ENCODE measurements around the gene MOCS1. TPM values are rescaled to one million over a fixed set of nuclear protein-coding genes. Genes with fewer than 3 reads are reported as not detected.

Gene MOCS1
- total RNA-seq, 1 donor from 2014 or later: 11.3 TPM

- Histone ChIP-seq H3K27ac (no peak overlapping the region), H3K27me3 (no peaks in the 10 kb centered on the region), H3K36me3 (no peaks in the 10 kb centered on the region), H3K9ac (no peak overlapping the region), H3K4me2 (no peak overlapping the region), H4K20me1 (ENCODE audit: low read depth) (no peaks in the 10 kb centered on the region), H2AFZ (replicated peaks) (no peak overlapping the region), H3F3A (ENCODE audit: low read depth) (no peaks in the 10 kb centered on the region), H3K79me2 (ENCODE audit: low read depth) (no peaks in the 10 kb centered on the region), H3K4me1 (no peaks in the 10 kb centered on the region), H3K4me3 (no peak overlapping the region), H3K9me3 (ENCODE audit: low read depth) (no peaks in the 10 kb centered on the region)
- Mint-ChIP-seq H3K27ac (no peak overlapping the region), H3K36me3 (no peaks in the 10 kb centered on the region), H3K4me3 (no peak overlapping the region), H3K4me1 (peaks cover 8% of the 10 kb centered on the region), H3K9me3 (no peaks in the 10 kb centered on the region), H3K27me3 (ENCODE audit: insufficient read depth, low read depth) (peaks cover 8% of the 10 kb centered on the region)
- no peak for TF ChIP-seq EZH2 (IDR thresholded peaks at IDR 0.05)
- TF ChIP-seq CTCF (IDR thresholded peaks at IDR 0.05): no peak
- TF ChIP-seq EZH2phosphoT487 (IDR thresholded peaks at IDR 0.05): no peak
- DNase-seq (ENCODE audit: low spot score): no peak
These were observed 52.3 kb downstream of the MOCS1 start for GRCh38 chr6:39881851-39882530.

- Histone ChIP-seq H3K4me3 (no peak overlapping the region), H3K36me3 (no peaks in the 10 kb centered on the region), H4K20me1 (ENCODE audit: low read depth) (no peaks in the 10 kb centered on the region), H2AFZ (replicated peaks) (no peak overlapping the region), H3F3A (ENCODE audit: low read depth) (no peaks in the 10 kb centered on the region), H3K4me2 (no peak overlapping the region), H3K27me3 (no peaks in the 10 kb centered on the region), H3K9ac (no peak overlapping the region), H3K9me3 (ENCODE audit: low read depth) (no peaks in the 10 kb centered on the region), H3K27ac (no peak overlapping the region), H3K79me2 (ENCODE audit: low read depth) (no peaks in the 10 kb centered on the region), H3K4me1 (no peaks in the 10 kb centered on the region)
- no peak overlapping the region for H3K4me3 Mint-ChIP-seq
- no peaks in the 10 kb centered on the region for H3K36me3 Mint-ChIP-seq
- H3K27me3 Mint-ChIP-seq (ENCODE audit: insufficient read depth, low read depth): peaks cover 3% of the 10 kb centered on the region
- no peaks in the 10 kb centered on the region for H3K9me3 Mint-ChIP-seq
- no peak overlapping the region for H3K27ac Mint-ChIP-seq
- DNase-seq (ENCODE audit: low spot score): no peak
- no peak for TF ChIP-seq EZH2phosphoT487 (IDR thresholded peaks at IDR 0.05)
- TF ChIP-seq EZH2 (IDR thresholded peaks at IDR 0.05): no peak
- TF ChIP-seq CTCF (IDR thresholded peaks at IDR 0.05): no peak
- H3K4me1 Mint-ChIP-seq: peaks cover 3% of the 10 kb centered on the region
These were observed 53.7 kb downstream of the MOCS1 start for GRCh38 chr6:39880594-39880993.

GRCh38 chr6:39879535-39879934, 54.7 kb downstream of the MOCS1 start:
- no peak for TF ChIP-seq EZH2 (IDR thresholded peaks at IDR 0.05)
- H3K4me3 Mint-ChIP-seq: no peak overlapping the region
- H3K4me1 Mint-ChIP-seq: peaks cover 3% of the 10 kb centered on the region
- Histone ChIP-seq H3K36me3 (no peaks in the 10 kb centered on the region), H3F3A (ENCODE audit: low read depth) (no peaks in the 10 kb centered on the region), H4K20me1 (ENCODE audit: low read depth) (no peaks in the 10 kb centered on the region), H3K4me3 (no peak overlapping the region), H3K4me2 (no peak overlapping the region), H2AFZ (replicated peaks) (no peak overlapping the region), H3K27me3 (no peaks in the 10 kb centered on the region), H3K27ac (no peak overlapping the region), H3K4me1 (no peaks in the 10 kb centered on the region), H3K9ac (no peak overlapping the region), H3K79me2 (ENCODE audit: low read depth) (no peaks in the 10 kb centered on the region), H3K9me3 (ENCODE audit: low read depth) (no peaks in the 10 kb centered on the region)
- no peaks in the 10 kb centered on the region for H3K9me3 Mint-ChIP-seq
- H3K27me3 Mint-ChIP-seq (ENCODE audit: insufficient read depth, low read depth): peaks cover 3% of the 10 kb centered on the region
- no peaks in the 10 kb centered on the region for H3K36me3 Mint-ChIP-seq
- no peak overlapping the region for H3K27ac Mint-ChIP-seq
- DNase-seq (ENCODE audit: low spot score): no peak

- no peak overlapping the region for H3K4me2 ChIP-seq
- no peaks in the 10 kb centered on the region for H3F3A ChIP-seq (ENCODE audit: low read depth)
- H3K27me3 ChIP-seq: no peaks in the 10 kb centered on the region
- H2AFZ ChIP-seq (replicated peaks): no peak overlapping the region
- H3K4me1 ChIP-seq: no peaks in the 10 kb centered on the region
- H3K27ac ChIP-seq: no peak overlapping the region
- Mint-ChIP-seq H3K9me3 (no peaks in the 10 kb centered on the region), H3K4me3 (no peak overlapping the region), H3K36me3 (no peaks in the 10 kb centered on the region), H3K27ac (no peak overlapping the region), H3K27me3 (ENCODE audit: insufficient read depth, low read depth) (peaks cover 2% of the 10 kb centered on the region), H3K4me1 (peaks cover 3% of the 10 kb centered on the region)
- H3K9ac ChIP-seq: no peak overlapping the region
- no peaks in the 10 kb centered on the region for H3K36me3 ChIP-seq
- H4K20me1 ChIP-seq (ENCODE audit: low read depth): no peaks in the 10 kb centered on the region
- H3K79me2 ChIP-seq (ENCODE audit: low read depth): no peaks in the 10 kb centered on the region
- no peaks in the 10 kb centered on the region for H3K9me3 ChIP-seq (ENCODE audit: low read depth)
- no peak for DNase-seq (ENCODE audit: low spot score)
- no peak overlapping the region for H3K4me3 ChIP-seq
- TF ChIP-seq EZH2phosphoT487 (IDR thresholded peaks at IDR 0.05) (no peak), CTCF (IDR thresholded peaks at IDR 0.05) (no peak), EZH2 (IDR thresholded peaks at IDR 0.05) (no peak)
These were observed 57.4 kb downstream of the MOCS1 start for GRCh38 chr6:39876826-39877225.
